IMR-90 (cell line): ENCODE results near the gene RTEL1. TPM values are rescaled to one million over a fixed set of nuclear protein-coding genes. Genes with fewer than 3 reads are reported as not detected.

Experiments
- ATAC-seq: fragments of 200-7000 bp; cut with Tn5 transposase; 2 replicates; pipeline ENCODE4 v1.9.1; 2020; ENCODE audit warnings: low read depth, mild to moderate bottlenecking, moderate library complexity
- BruUV-seq: library from RNA; stranded (reverse); fragments of 400-500 nt; replicated peaks from 2 replicates; lab custom pipeline; 2021; lab: Mats Ljungman, UMichigan
- CTCF ChIA-PET: fragments of 300-600 bp; formaldehyde crosslinking; extraction: SDS; loops from one replicate; lab custom pipeline; 2021; ENCODE audit warnings: antibody characterized with exemption; lab: Yijun Ruan, JAX
- POLR2A ChIA-PET: fragments of 300-600 bp; sonication (Branson Sonifier 250); formaldehyde crosslinking; loops from one replicate; lab custom pipeline; 2022; ENCODE audit warnings: antibody characterized with exemption; ENCODE audit not compliant: unreplicated experiment; lab: Charles Lee
- DNase-seq: peaks from one replicate; pipeline ENCODE4 v3.0.0; 2013
- H2AFZ ChIP-seq: replicated peaks from 2 replicates; pipeline ENCODE3; 2013; ENCODE audit warnings: low read length, mild to moderate bottlenecking; ENCODE audit not compliant: poor library complexity
- H2AK5ac ChIP-seq: 2 replicates; pipeline ENCODE4 v1.6.1; 2013; ENCODE audit warnings: low read depth, low read length, inconsistent platforms
- H2AK9ac ChIP-seq: replicated peaks from 2 replicates; pipeline ENCODE3; 2013; ENCODE audit warnings: mild to moderate bottlenecking, low read depth, low read length, moderate library complexity; ENCODE audit not compliant: poor library complexity
- H2BK120ac ChIP-seq: 2 replicates; pipeline ENCODE4 v1.6.1; 2013; ENCODE audit warnings: low read depth, low read length, inconsistent platforms
- H2BK15ac ChIP-seq: 3 replicates; pipeline ENCODE4 v1.6.1; 2013; ENCODE audit warnings: low read depth, low read length, inconsistent platforms
- H2BK20ac ChIP-seq: 2 replicates; pipeline ENCODE4 v1.6.1; 2013; ENCODE audit warnings: low read depth, mild to moderate bottlenecking, inconsistent platforms, low read length, moderate library complexity
- H2BK5ac ChIP-seq: 2 replicates; pipeline ENCODE4 v1.6.1; 2013; ENCODE audit warnings: mild to moderate bottlenecking, low read depth, low read length, inconsistent platforms; ENCODE audit not compliant: poor library complexity, severe bottlenecking
- H3K14ac ChIP-seq: replicated peaks from 2 replicates; pipeline ENCODE4 v1.6.1; 2013; ENCODE audit warnings: low read depth, low read length, inconsistent platforms
- H3K18ac ChIP-seq: 2 replicates; pipeline ENCODE4 v1.6.1; 2013; ENCODE audit warnings: low read depth, low read length, control low read depth
- H3K23ac ChIP-seq: 2 replicates; pipeline ENCODE4 v1.6.1; 2013; ENCODE audit warnings: low read depth, low read length, inconsistent platforms
- H3K27ac ChIP-seq: 2 replicates; pipeline ENCODE4 v1.5.1; 2013; ENCODE audit warnings: mild to moderate bottlenecking, control low read depth, low read length; ENCODE audit not compliant: insufficient read depth
- H3K27me3 ChIP-seq: 2 replicates; pipeline ENCODE4 v1.6.1; 2013; ENCODE audit warnings: low read length; ENCODE audit not compliant: control insufficient read depth, insufficient read depth
- H3K36me3 ChIP-seq: 2 replicates; pipeline ENCODE4 v1.6.1; 2013; ENCODE audit warnings: low read length, mixed read lengths; ENCODE audit not compliant: control insufficient read depth, insufficient read depth
- H3K4ac ChIP-seq: 2 replicates; pipeline ENCODE4 v1.6.1; 2013; ENCODE audit warnings: low read depth, low read length, inconsistent platforms
- H3K4me1 ChIP-seq: 2 replicates; pipeline ENCODE4 v1.6.1; 2013; ENCODE audit warnings: low read length, mixed read lengths; ENCODE audit not compliant: control insufficient read depth, insufficient read depth
- H3K4me2 ChIP-seq: 2 replicates; pipeline ENCODE4 v1.6.1; 2013; ENCODE audit warnings: low read depth, mild to moderate bottlenecking, control low read depth, low read length, moderate library complexity
- H3K4me3 ChIP-seq: 2 replicates; pipeline ENCODE4 v1.5.1; 2013; ENCODE audit warnings: low read depth, mild to moderate bottlenecking, control low read depth, low read length, moderate library complexity; ENCODE audit not compliant: insufficient read depth
- H3K56ac ChIP-seq: 2 replicates; pipeline ENCODE4 v1.6.1; 2013; ENCODE audit warnings: low read length, inconsistent platforms; ENCODE audit not compliant: insufficient read depth; ENCODE audit errors: extremely low read depth
- H3K79me1 ChIP-seq, 2 experiments: 2 replicates each; pipeline ENCODE4 v1.6.1; 2013; ENCODE audit warnings: low read length in 2 of 2, inconsistent platforms in 1 of 2, low read depth in 1 of 2
- H3K9ac ChIP-seq: 2 replicates; pipeline ENCODE4 v1.6.1; 2013; ENCODE audit warnings: low read depth, low read length, control low read depth
- H3K9me1 ChIP-seq: 2 replicates; pipeline ENCODE4 v1.6.1; 2013; ENCODE audit warnings: low read length, inconsistent platforms; ENCODE audit not compliant: insufficient read depth
- H3K9me3 ChIP-seq: 2 replicates; pipeline ENCODE4 v1.6.1; 2013; ENCODE audit warnings: low read length; ENCODE audit not compliant: control insufficient read depth, insufficient read depth
- H4K20me1 ChIP-seq: 2 replicates; pipeline ENCODE4 v1.6.1; 2013; ENCODE audit warnings: low read length, inconsistent platforms; ENCODE audit not compliant: insufficient read depth
- H4K5ac ChIP-seq: 2 replicates; pipeline ENCODE4 v1.6.1; 2013; ENCODE audit warnings: mild to moderate bottlenecking, low read depth, low read length, control low read depth
- H4K8ac ChIP-seq, 2 experiments: 2 replicates each; pipeline ENCODE4 v1.6.1; 2013; ENCODE audit warnings: low read depth in 2 of 2, low read length in 2 of 2, control low read depth in 1 of 2, inconsistent platforms in 1 of 2
- H4K91ac ChIP-seq: 2 replicates; pipeline ENCODE4 v1.6.1; 2013; ENCODE audit warnings: low read depth, low read length, inconsistent platforms; ENCODE audit not compliant: insufficient read depth
- CHD1 ChIP-seq: IDR thresholded peaks from 2 replicates; pipeline ENCODE4 v1.6.1; 2012; ENCODE audit warnings: low read depth, low read length, improper control_type of control experiment
- CTCF ChIP-seq: conservative IDR thresholded peaks from 2 replicates; pipeline ENCODE4 v1.5.1; 2012; ENCODE audit warnings: mild to moderate bottlenecking, low read depth, low read length, improper control_type of control experiment
- FOS ChIP-seq: fragments of 150-350 bp; IDR thresholded peaks from 2 replicates; pipeline ENCODE4 v1.6.1; 2016; ENCODE audit warnings: low read depth, low read length
- MAFK ChIP-seq: IDR thresholded peaks from 2 replicates; pipeline ENCODE4 v1.6.1; 2012; ENCODE audit warnings: low read depth, low read length, improper control_type of control experiment
- MAZ ChIP-seq: IDR thresholded peaks from 2 replicates; pipeline ENCODE4 v1.6.1; 2012; ENCODE audit warnings: low read depth, mild to moderate bottlenecking, low read length, improper control_type of control experiment, moderate library complexity, borderline replicate concordance
- MXI1 ChIP-seq: IDR thresholded peaks from 2 replicates; pipeline ENCODE4 v1.6.1; 2012; ENCODE audit warnings: low read depth, mild to moderate bottlenecking, low read length, moderate library complexity, borderline replicate concordance
- RAD21 ChIP-seq: IDR thresholded peaks from 2 replicates; pipeline ENCODE4 v1.6.1; 2012; ENCODE audit warnings: low read length, improper control_type of control experiment
- RCOR1 ChIP-seq: IDR thresholded peaks from 2 replicates; pipeline ENCODE4 v1.6.1; 2012; ENCODE audit warnings: mild to moderate bottlenecking, low read length, improper control_type of control experiment; ENCODE audit not compliant: insufficient replicate concordance
- RFX5 ChIP-seq: IDR thresholded peaks from 2 replicates; pipeline ENCODE4 v1.8.0; 2012; ENCODE audit warnings: low read depth, mild to moderate bottlenecking, low read length, moderate library complexity
- SMC3 ChIP-seq: fragments of 150-350 bp; IDR thresholded peaks from 2 replicates; pipeline ENCODE4 v1.6.1; 2016; ENCODE audit warnings: low read depth, mild to moderate bottlenecking, antibody characterized with exemption, low read length, moderate library complexity
- WGBS, 2 experiments: methylation state at CpG; one replicate each; pipeline versions ENCODE4 v1.1.5 to v1.1.7; 2013; ENCODE audit warnings: missing lambda C conversion rate in 2 of 2; ENCODE audit not compliant: insufficient read length in 1 of 2; ENCODE audit errors: extremely low coverage in 2 of 2; 5-methylcytosine and 5-hydroxymethylcytosine counted together
- dilution Hi-C: fragments of 300-500 bp; cut with HindIII; formaldehyde crosslinking; loops from one replicate; pipeline ENCODE4 v1.14.3; 2018; ENCODE audit warnings: low sequenced_read_pairs; ENCODE audit not compliant: unreplicated experiment
- in situ Hi-C: fragments of 300-500 bp; cut with MboI; formaldehyde crosslinking; loops from 3 replicates; pipeline ENCODE4 v1.14.3; 2019; ENCODE audit warnings: low sequenced_read_pairs, inconsistent platforms, mixed read lengths
- intact Hi-C: fragments of 100-400 bp; cut with micrococcal nuclease; formaldehyde crosslinking; loops from 2 replicates; pipeline ENCODE4 v1.10.0; 2022
- polyA plus RNA-seq, 3 experiments: library from polyadenylated mRNA; depleted of rRNA; stranded (reverse); fragments of >200 nt; gene quantifications; 2 replicates each; pipeline ENCODE4 v1.2.3, GENCODE V29; 2012; ENCODE audit warnings: low replicate concordance in 1 of 3
- total RNA-seq: library from RNA; depleted of rRNA; stranded (reverse); fragments of >200 nt; gene quantifications from 2 replicates; pipeline ENCODE4 v1.2.3, GENCODE V29; 2012
- TF ChIP-seq, protein P1 (sequence below): fragments of 150-350 bp; IDR thresholded peaks from 2 replicates; pipeline ENCODE4 v1.6.1; 2016; ENCODE audit warnings: low read depth, mild to moderate bottlenecking, low read length, moderate library complexity, borderline replicate concordance

RTEL1 gene
- total and polyA plus RNA-seq, 2 of the 4 experiments (the other 2 are of a cell fraction): 14.7 to 18.8 TPM

DNA sequence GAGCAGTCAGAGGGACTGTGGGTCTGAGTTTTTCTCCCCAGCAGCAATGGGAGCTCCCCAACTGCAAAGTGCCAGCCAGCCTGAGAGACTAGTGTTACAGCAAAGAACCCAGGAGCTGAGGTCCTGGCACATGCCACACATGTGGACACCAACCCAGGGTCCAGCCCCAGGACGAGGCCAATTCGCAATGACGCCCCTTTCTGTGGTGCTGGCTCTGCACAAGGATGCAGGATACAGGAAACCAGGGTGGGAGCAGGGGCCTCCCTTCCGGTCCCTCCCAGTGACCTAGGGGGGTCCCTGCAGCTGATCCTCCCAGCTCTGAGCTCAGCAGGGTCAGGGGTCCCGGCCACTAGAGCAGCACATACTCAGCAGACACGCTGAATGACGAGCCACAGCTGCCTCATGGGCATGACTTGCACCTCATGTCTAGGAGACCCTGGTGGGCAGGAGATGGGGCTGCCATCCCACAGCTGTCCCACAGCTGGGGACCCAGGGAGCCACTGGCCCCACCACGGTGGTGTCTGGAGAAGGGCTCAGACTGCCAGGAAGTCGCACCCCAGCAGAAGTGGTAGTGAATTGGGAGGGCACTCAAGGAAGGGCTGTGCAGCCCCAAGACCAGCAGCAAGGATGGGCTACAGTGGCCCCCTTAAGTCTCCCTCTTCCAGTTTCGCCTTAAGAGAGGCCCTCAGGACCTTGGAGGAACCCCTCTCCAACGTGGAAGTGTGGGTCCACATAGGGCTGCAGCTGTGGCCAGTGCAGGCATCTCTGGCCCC lies 46.0 kb downstream of the RTEL1 start:
- intact Hi-C loops: no loop called here
- Histone ChIP-seq H2AK5ac (no peak overlapping the region), H2BK120ac (no peak overlapping the region), H3K4ac (no peak overlapping the region), H2BK5ac (no peak overlapping the region), H3K4me2 (no peak overlapping the region), H3K4me1 (peaks cover 18% of the 10 kb centered on the region), H3K56ac (no peak overlapping the region), H3K27me3 (no peaks in the 10 kb centered on the region), H3K23ac (no peak overlapping the region), H3K9me1 (no peaks in the 10 kb centered on the region), H2BK15ac (no peak overlapping the region), H2BK20ac (no peak overlapping the region), H3K79me1 (peaks cover 20 to 82% of the 10 kb centered on the region in 2 experiments), H3K36me3 (peaks cover 29% of the 10 kb centered on the region), H3K9me3 (no peaks in the 10 kb centered on the region), H3K4me3 (no peak overlapping the region), H4K8ac (no peak overlapping the region), H2AFZ (no peak overlapping the region), H3K18ac (no peak overlapping the region), H2AK9ac (no peak overlapping the region), H3K14ac (no peak overlapping the region), H4K91ac (no peak overlapping the region), H3K27ac (no peak overlapping the region), H4K5ac (no peak overlapping the region), H3K9ac (no peak overlapping the region), H4K20me1 (no peaks in the 10 kb centered on the region)
- DNase-seq: no peak
- ATAC-seq: no peak
- TF ChIP-seq, protein P1, sequence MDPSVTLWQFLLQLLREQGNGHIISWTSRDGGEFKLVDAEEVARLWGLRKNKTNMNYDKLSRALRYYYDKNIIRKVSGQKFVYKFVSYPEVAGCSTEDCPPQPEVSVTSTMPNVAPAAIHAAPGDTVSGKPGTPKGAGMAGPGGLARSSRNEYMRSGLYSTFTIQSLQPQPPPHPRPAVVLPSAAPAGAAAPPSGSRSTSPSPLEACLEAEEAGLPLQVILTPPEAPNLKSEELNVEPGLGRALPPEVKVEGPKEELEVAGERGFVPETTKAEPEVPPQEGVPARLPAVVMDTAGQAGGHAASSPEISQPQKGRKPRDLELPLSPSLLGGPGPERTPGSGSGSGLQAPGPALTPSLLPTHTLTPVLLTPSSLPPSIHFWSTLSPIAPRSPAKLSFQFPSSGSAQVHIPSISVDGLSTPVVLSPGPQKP: no peak
- TF ChIP-seq RFX5 (no peak), MAFK (no peak), SMC3 (no peak), CHD1 (no peak), MAZ (no peak), RCOR1 (no peak), CTCF (no peak), MXI1 (no peak), FOS (no peak), RAD21 (no peak)
- in situ Hi-C loops: loop anchor here (10.0 kb wide), 1 partner anchor 161 kb away; the partner anchor contains the start of genes ABHD16B and TPD52L2
- ChIA-PET POLR2A (no interaction called here), CTCF (no interaction called here)
- WGBS, 2 experiments: 86% methylated on average over 8 of the region's 11 CpGs; no CpG with 5 or more reads in 1 of the 2 experiments
- dilution Hi-C loops: no loop called here
- BruUV-seq: no TSS peak
